Ovary (tissue), 9 donors: ENCODE results near the gene KRTAP5-2. TPM values are rescaled to one million over a fixed set of nuclear protein-coding genes. Genes with fewer than 3 reads are reported as not detected.

Source experiments
- DNase-seq, 5 donors: peaks; one replicate each; pipeline ENCODE4 v3.0.0-alpha.2; 2019 to 2020
- H3K27ac ChIP-seq, 2 donors: fragments of 200-600 bp; one replicate each; pipeline versions ENCODE4 v1.5.1 to v1.8.0; 2019 to 2022
- H3K27me3 ChIP-seq: fragments of 200-600 bp; one replicate; pipeline ENCODE4 v1.8.0; 2022
- H3K36me3 ChIP-seq: fragments of 200-600 bp; sonication (generic); one replicate; pipeline ENCODE4 v1.5.1; 2019
- H3K4me1 ChIP-seq: one replicate; pipeline ENCODE4 v1.8.1; 2013; ENCODE audit warnings: mild to moderate bottlenecking, moderate library complexity; ENCODE audit not compliant: insufficient read depth
- H3K4me3 ChIP-seq: fragments of 200-600 bp; sonication (generic); one replicate; pipeline ENCODE4 v1.5.1; 2017
- H3K9me3 ChIP-seq, 2 donors: fragments of 200-600 bp in 1 of 2; sonication (generic) in 1 of 2; one replicate each; pipeline versions ENCODE4 v1.5.1 to v1.8.1; 2013 to 2019; ENCODE audit warnings: mild to moderate bottlenecking in 1 of 2, moderate library complexity in 1 of 2
- CTCF ChIP-seq, 3 donors: fragments of 450-650 bp in 2 of 3; fragments of 200-600 bp in 1 of 3; IDR thresholded peaks; one replicate each; pipeline versions ENCODE4 v1.5.1 to v1.8.0; 2016 to 2022; ENCODE audit warnings: antibody characterized with exemption in 3 of 3, mild to moderate bottlenecking in 1 of 3
- EP300 ChIP-seq: sonication (generic); formaldehyde crosslinking; IDR thresholded peaks from one replicate; pipeline ENCODE4 v1.6.1; 2017; ENCODE audit warnings: antibody characterized with exemption
- POLR2A ChIP-seq: fragments of 450-650 bp; IDR thresholded peaks from one replicate; pipeline ENCODE4 v1.6.1; 2017; ENCODE audit warnings: antibody characterized with exemption, mild to moderate bottlenecking, moderate library complexity
- WGBS, 3 donors: extraction: QIAGEN DNeasy Blood & Tissue Kit in 1 of 3; methylation state at CpG; one replicate each; pipeline versions ENCODE4 v1.1.5 to v1.1.7; 2013 to 2017; 5-methylcytosine and 5-hydroxymethylcytosine counted together
- intact Hi-C, 4 donors: fragments of 100-400 bp; cut with DNase I; formaldehyde crosslinking; loops; one replicate each; pipeline versions ENCODE4 v1.11.0 to v1.15.1; 2022 to 2023
- polyA plus RNA-seq, 2 donors: library from polyadenylated mRNA; stranded (reverse); fragments of 200-250 nt in 1 of 2; fragments of 350-450 nt in 1 of 2; fragmentation: Illumina TruSeq in 1 of 2; extraction: RNeasy Lipid Tissue Mini Kit (QIAGEN cat#74804) in 1 of 2; gene quantifications; one replicate each; pipeline ENCODE4 v1.2.3, GENCODE V29; 2013 to 2014
- total RNA-seq, 7 donors: library from RNA; depleted of rRNA in 2 of 7; stranded (reverse); fragments of >200 nt in 2 of 7; fragmentation: NEBNext Ultra II Directional in 3 of 7; extraction: Animal tissue kit (Norgen Biotek cat#: 25700) in 3 of 7; gene quantifications; one replicate each; pipeline versions ENCODE4 v1.1.0 to v1.2.4, GENCODE V29; 2016 to 2023
- donor health status: DM: no; HTN: no; CAD: no; lungs with moderate emphysema.
- donor health status: DM: no; HTN: no; CAD: no.
- donor health status: Bipolar disorder and iron deficiency.
- donor health status: DM: yes; HTN: yes; CAD: no.
- donor health status: DM: no; HTN: no; CAD: no.
- donor health status: DM: yes; HTN: yes; CAD: no.

KRTAP5-2 gene
- total and polyA plus RNA-seq, 9 donors = not detected

- intact Hi-C loops = no loop called here
- H3K27me3 ChIP-seq = no peaks in the 10 kb centered on the region
- WGBS, 3 donors = 74 to 88% (median 80%) methylated on average over 10 of the region's 10 CpGs
Measured at GRCh38 chr11:1633864-1634263, 35.8 kb upstream of the KRTAP5-2 start.

GRCh38 chr11:1632053-1632714, 34.1 kb upstream of the KRTAP5-2 start:
- H3K27ac ChIP-seq = no peak overlapping the region
- no peaks in the 10 kb centered on the region for H3K36me3 ChIP-seq
- no peak overlapping the region for H3K4me3 ChIP-seq
- 65 to 74% (median 66%) methylated on average over 11 of the region's 11 CpGs for WGBS, 3 donors
- no peaks in the 10 kb centered on the region for H3K27me3 ChIP-seq
- H3K9me3 ChIP-seq = no peaks in the 10 kb centered on the region
- no peak for DNase-seq
- intact Hi-C loops = no loop called here
- no peaks in the 10 kb centered on the region for H3K4me1 ChIP-seq
- TF ChIP-seq EP300 (no peak), CTCF (IDR thresholded peaks at IDR 0.05) (no peak), POLR2A (no peak)

More at GRCh38 chr11:1633864-1634263, 35.8 kb upstream of the KRTAP5-2 start:
- Histone ChIP-seq H3K4me1 (no peaks in the 10 kb centered on the region), H3K36me3 (no peaks in the 10 kb centered on the region), H3K27ac (no peak overlapping the region), H3K9me3 (no peaks in the 10 kb centered on the region), H3K4me3 (no peak overlapping the region)
- DNase-seq = no peak
- TF ChIP-seq EP300 = no peak
- no peak for TF ChIP-seq CTCF (IDR thresholded peaks at IDR 0.05)
- no peak for TF ChIP-seq POLR2A

- intact Hi-C loops = no loop called here
- no peaks in the 10 kb centered on the region for H3K36me3 ChIP-seq
- TF ChIP-seq EP300 (no peak), POLR2A (no peak), CTCF (IDR thresholded peaks at IDR 0.05) (no peak)
- H3K4me3 ChIP-seq = no peak overlapping the region
- H3K4me1 ChIP-seq = no peaks in the 10 kb centered on the region
- H3K27me3 ChIP-seq = no peaks in the 10 kb centered on the region
- no peak overlapping the region for H3K27ac ChIP-seq
- DNase-seq = no peak
- 41 to 54% (median 41%) methylated on average over 13 of the region's 13 CpGs for WGBS, 3 donors
- H3K9me3 ChIP-seq = no peaks in the 10 kb centered on the region
Measured at GRCh38 chr11:1631066-1631568, 33.0 kb upstream of the KRTAP5-2 start.

GRCh38 chr11:1630271-1630670, 32.2 kb upstream of the KRTAP5-2 start:
- Histone ChIP-seq H3K9me3 (no peaks in the 10 kb centered on the region), H3K27me3 (no peaks in the 10 kb centered on the region), H3K4me3 (no peak overlapping the region), H3K36me3 (no peaks in the 10 kb centered on the region), H3K27ac (no peak overlapping the region), H3K4me1 (no peaks in the 10 kb centered on the region)
- no peak for TF ChIP-seq EP300
- TF ChIP-seq POLR2A = no peak
- no peak for TF ChIP-seq CTCF (IDR thresholded peaks at IDR 0.05)
- intact Hi-C loops = no loop called here
- WGBS, 3 donors = 37 to 51% (median 49%) methylated on average over 2 of the region's 2 CpGs
- no peak for DNase-seq
